Panc1 (cell line): ENCODE measurements around the gene MYL10. TPM values are rescaled to one million over a fixed set of nuclear protein-coding genes. Genes with fewer than 3 reads are reported as not detected.

Experiments
- ATAC-seq: fragments of 200-7000 bp; cut with Tn5 transposase; 2 replicates; pipeline ENCODE4 v1.9.1; 2020; ENCODE audit warnings: mild to moderate bottlenecking, moderate library complexity
- BruUV-seq: library from RNA; stranded (reverse); fragments of 400-500 nt; replicated peaks from 2 replicates; lab custom pipeline; 2021; lab: Mats Ljungman, UMichigan
- CTCF ChIA-PET: fragments of 300-600 bp; sonication (Branson Sonifier 250); formaldehyde crosslinking; loops from one replicate; lab custom pipeline; 2022; ENCODE audit warnings: antibody characterized with exemption; lab: Charles Lee
- POLR2A ChIA-PET: fragments of 300-600 bp; sonication (Branson Sonifier 250); formaldehyde crosslinking; loops from one replicate; lab custom pipeline; 2022; ENCODE audit warnings: antibody characterized with exemption; lab: Charles Lee
- DNase-seq: peaks from one replicate; pipeline ENCODE4 v3.0.0-alpha.2; 2010; ENCODE audit warnings: low read depth, low spot score
- H3K27ac ChIP-seq: 2 replicates; pipeline ENCODE4 v1.5.1; 2011; ENCODE audit warnings: mild to moderate bottlenecking, low read length, inconsistent platforms
- H3K27me3 ChIP-seq: fragments of 200-500 bp; sonication (Bioruptor generic); 2 replicates; pipeline ENCODE4 v1.6.0; 2014; ENCODE audit warnings: low read length, inconsistent platforms; ENCODE audit not compliant: control insufficient read depth, insufficient read depth
- H3K36me3 ChIP-seq: fragments of 200-500 bp; sonication (Bioruptor generic); 2 replicates; pipeline ENCODE4 v1.5.1; 2014; ENCODE audit warnings: inconsistent platforms, mild to moderate bottlenecking, low read length, moderate library complexity; ENCODE audit not compliant: control insufficient read depth, insufficient read depth
- H3K4me1 ChIP-seq: 2 replicates; pipeline ENCODE4 v1.5.1; 2011; ENCODE audit warnings: inconsistent platforms, mild to moderate bottlenecking, low read length, moderate library complexity; ENCODE audit not compliant: control insufficient read depth, insufficient read depth
- H3K4me3 ChIP-seq, 2 experiments: 2 replicates each; pipeline ENCODE4 v1.5.1; 2011 to 2012; ENCODE audit warnings: low read depth in 2 of 2, low read length in 2 of 2, mild to moderate bottlenecking in 2 of 2, inconsistent platforms in 1 of 2, moderate library complexity in 1 of 2
- H3K9me3 ChIP-seq: fragments of 200-500 bp; sonication (Bioruptor generic); 2 replicates; pipeline ENCODE4 v1.5.1; 2014; ENCODE audit warnings: low read depth, mild to moderate bottlenecking, inconsistent platforms, low read length, moderate library complexity; ENCODE audit not compliant: control insufficient read depth, insufficient read depth
- CTCF ChIP-seq: fragments of 450-650 bp; IDR thresholded peaks from 2 replicates; pipeline ENCODE4 v1.5.1; 2017; ENCODE audit warnings: mild to moderate bottlenecking
- POLR2AphosphoS5 ChIP-seq: IDR thresholded peaks from 2 replicates; pipeline ENCODE4 v1.6.1; 2012; ENCODE audit warnings: mild to moderate bottlenecking, low read depth, low read length, moderate library complexity
- REST ChIP-seq, 2 experiments: IDR thresholded peaks; 2 replicates each; pipeline ENCODE4 v1.6.1; 2011 to 2012; ENCODE audit warnings: low read depth in 2 of 2, control low read depth in 1 of 2, low read length in 1 of 2, mild to moderate bottlenecking in 1 of 2, moderate library complexity in 1 of 2; ENCODE audit not compliant: insufficient read depth in 1 of 2
- SIN3A ChIP-seq: IDR thresholded peaks from 2 replicates; pipeline ENCODE4 v1.6.1; 2012; ENCODE audit warnings: low read depth, mild to moderate bottlenecking, low read length, moderate library complexity, borderline replicate concordance; ENCODE audit not compliant: insufficient read depth
- TCF7L2 ChIP-seq: IDR thresholded peaks from 2 replicates; pipeline ENCODE4 v1.6.1; 2011; ENCODE audit warnings: mild to moderate bottlenecking, low read depth, low read length, inconsistent platforms
- in situ Hi-C: cut with HindIII; loops from 2 replicates; pipeline ENCODE4 v1.10.0; 2016; ENCODE audit warnings: low sequenced_read_pairs, low pct_unique_long_range_greater_than_20kb
- intact Hi-C: fragments of 100-400 bp; cut with micrococcal nuclease; formaldehyde crosslinking; loops from one replicate; pipeline ENCODE4 v1.10.0; 2022; ENCODE audit not compliant: unreplicated experiment
- total RNA-seq: library from RNA; stranded (reverse); gene quantifications from one replicate; pipeline ENCODE4 v1.2.1, GENCODE V29; 2021; ENCODE audit not compliant: unreplicated experiment

The MYL10 gene
- total RNA-seq, 1 experiment from 2014 or later: not detected

GRCh38 chr7:101673951-101674350 is 44.9 kb upstream of the MYL10 start:
- H3K9me3 ChIP-seq: no peaks in the 10 kb centered on the region
- no peak overlapping the region for H3K27ac ChIP-seq
- no TSS peak for BruUV-seq
- DNase-seq (no peak), ATAC-seq (no peak)
- no peaks in the 10 kb centered on the region for H3K36me3 ChIP-seq
- POLR2A ChIA-PET: no interaction called here
- no peak overlapping the region for H3K4me3 ChIP-seq
- TF ChIP-seq REST (IDR thresholded peaks at IDR 0.05; ENCODE audit: insufficient read depth in 1 of 2, low read depth in 2 of 2, low read length in 1 of 2) (no peak), POLR2AphosphoS5 (no peak), CTCF (no peak), SIN3A (no peak), TCF7L2 (no peak)
- intact Hi-C loops: no loop called here
- H3K27me3 ChIP-seq: no peaks in the 10 kb centered on the region
- CTCF ChIA-PET: interaction anchor here (0.6 kb wide), 1 partner anchor 18 kb away, joined by 9 read pairs; no protein-coding TSS in a partner anchor
- H3K4me1 ChIP-seq: peaks cover 6% of the 10 kb centered on the region; the same call in 1 of the 2 replicates
- in situ Hi-C loops: no loop called here

GRCh38 chr7:101673315-101673714 is 44.2 kb upstream of the MYL10 start:
- no peak overlapping the region for H3K4me3 ChIP-seq
- no peaks in the 10 kb centered on the region for H3K27me3 ChIP-seq
- TF ChIP-seq CTCF: no peak
- no peak for TF ChIP-seq POLR2AphosphoS5
- TF ChIP-seq TCF7L2: no peak
- TF ChIP-seq REST (IDR thresholded peaks at IDR 0.05; ENCODE audit: insufficient read depth in 1 of 2, low read depth in 2 of 2, low read length in 1 of 2): no peak
- no peak for TF ChIP-seq SIN3A
- ATAC-seq (no peak), DNase-seq (no peak)
- no peaks in the 10 kb centered on the region for H3K36me3 ChIP-seq
- intact Hi-C loops: no loop called here
- H3K4me1 ChIP-seq: peaks cover 6% of the 10 kb centered on the region; the same call in 1 of the 2 replicates
- in situ Hi-C loops: no loop called here
- ChIA-PET CTCF (interaction anchor here (0.6 kb wide), 1 partner anchor 18 kb away, joined by 9 read pairs; no protein-coding TSS in a partner anchor), POLR2A (no interaction called here)
- no TSS peak for BruUV-seq
- no peak overlapping the region for H3K27ac ChIP-seq
- H3K9me3 ChIP-seq: no peaks in the 10 kb centered on the region
